Measurements from ENCODE around the gene DRAP1.

The DRAP1 gene

GRCh38 chr11:65921876-65922275, 2.6 kb downstream of the DRAP1 start:
- Mint-ChIP-seq H3K27me3 (ENCODE audit: low read depth) (no peaks in the 10 kb centered on the region), H3K4me1 (peaks cover 3% of the 10 kb centered on the region), H3K9me3 (no peaks in the 10 kb centered on the region), H3K36me3 (ENCODE audit: low read depth) (peaks cover 24% of the 10 kb centered on the region), H3K27ac (no peak overlapping the region), H3K4me3 (peak overlapping the region; percentile 4 to 55 (median 35))
- no peak for TF ChIP-seq CTCF (IDR thresholded peaks at IDR 0.05; ENCODE audit: unreplicated experiment in 3 of 3)

- H3K36me3 Mint-ChIP-seq (ENCODE audit: low read depth): peaks cover 20% of the 10 kb centered on the region
- no peak overlapping the region for H3K27ac Mint-ChIP-seq
- H3K4me3 Mint-ChIP-seq: peak overlapping the region; percentile 4 to 58 (median 53)
- no peaks in the 10 kb centered on the region for H3K9me3 Mint-ChIP-seq
- H3K27me3 Mint-ChIP-seq (ENCODE audit: low read depth): no peaks in the 10 kb centered on the region
- no peak for TF ChIP-seq CTCF (IDR thresholded peaks at IDR 0.05; ENCODE audit: unreplicated experiment in 3 of 3)
- H3K4me1 Mint-ChIP-seq: no peaks in the 10 kb centered on the region
Observed at GRCh38 chr11:65922565-65922964, 3.3 kb downstream of the DRAP1 start.

- TF ChIP-seq CTCF (IDR thresholded peaks at IDR 0.05; ENCODE audit: unreplicated experiment in 3 of 3): no peak
- no peaks in the 10 kb centered on the region for H3K9me3 Mint-ChIP-seq
- H3K4me3 Mint-ChIP-seq: no peak overlapping the region
- peaks cover 20% of the 10 kb centered on the region for H3K36me3 Mint-ChIP-seq (ENCODE audit: low read depth)
- H3K4me1 Mint-ChIP-seq: no peaks in the 10 kb centered on the region
- no peaks in the 10 kb centered on the region for H3K27me3 Mint-ChIP-seq (ENCODE audit: low read depth)
- H3K27ac Mint-ChIP-seq: no peak overlapping the region
Observed at GRCh38 chr11:65925397-65925796, 6.2 kb downstream of the DRAP1 start.

- TF ChIP-seq CTCF (IDR thresholded peaks at IDR 0.05; ENCODE audit: unreplicated experiment in 3 of 3): no peak
- Mint-ChIP-seq H3K27ac (no peak overlapping the region), H3K27me3 (ENCODE audit: low read depth) (no peaks in the 10 kb centered on the region), H3K4me1 (no peaks in the 10 kb centered on the region), H3K4me3 (no peak overlapping the region), H3K36me3 (ENCODE audit: low read depth) (peaks cover 6% of the 10 kb centered on the region), H3K9me3 (no peaks in the 10 kb centered on the region)
Observed at GRCh38 chr11:65927904-65928397, 8.7 kb downstream of the DRAP1 start.

GRCh38 chr11:65928667-65929066, 9.4 kb downstream of the DRAP1 start:
- H3K27ac Mint-ChIP-seq: no peak overlapping the region
- no peaks in the 10 kb centered on the region for H3K9me3 Mint-ChIP-seq
- no peak for TF ChIP-seq CTCF (IDR thresholded peaks at IDR 0.05; ENCODE audit: unreplicated experiment in 3 of 3)
- no peaks in the 10 kb centered on the region for H3K4me1 Mint-ChIP-seq
- no peaks in the 10 kb centered on the region for H3K27me3 Mint-ChIP-seq (ENCODE audit: low read depth)
- H3K36me3 Mint-ChIP-seq (ENCODE audit: low read depth): no peaks in the 10 kb centered on the region
- no peak overlapping the region for H3K4me3 Mint-ChIP-seq

GRCh38 chr11:65931773-65932557, 12.7 kb downstream of the DRAP1 start:
- H3K9me3 Mint-ChIP-seq: no peaks in the 10 kb centered on the region
- no peaks in the 10 kb centered on the region for H3K27me3 Mint-ChIP-seq (ENCODE audit: low read depth)

More at GRCh38 chr11:65931773-65932557, 12.7 kb downstream of the DRAP1 start:
- Mint-ChIP-seq H3K27ac (no peak overlapping the region), H3K4me3 (no peak overlapping the region), H3K36me3 (ENCODE audit: low read depth) (no peaks in the 10 kb centered on the region), H3K4me1 (peaks cover 6% of the 10 kb centered on the region)
- no peak for TF ChIP-seq CTCF (IDR thresholded peaks at IDR 0.05; ENCODE audit: unreplicated experiment in 3 of 3)
